Measurements from ENCODE around the gene AUTS2.

AUTS2 gene

DNA sequence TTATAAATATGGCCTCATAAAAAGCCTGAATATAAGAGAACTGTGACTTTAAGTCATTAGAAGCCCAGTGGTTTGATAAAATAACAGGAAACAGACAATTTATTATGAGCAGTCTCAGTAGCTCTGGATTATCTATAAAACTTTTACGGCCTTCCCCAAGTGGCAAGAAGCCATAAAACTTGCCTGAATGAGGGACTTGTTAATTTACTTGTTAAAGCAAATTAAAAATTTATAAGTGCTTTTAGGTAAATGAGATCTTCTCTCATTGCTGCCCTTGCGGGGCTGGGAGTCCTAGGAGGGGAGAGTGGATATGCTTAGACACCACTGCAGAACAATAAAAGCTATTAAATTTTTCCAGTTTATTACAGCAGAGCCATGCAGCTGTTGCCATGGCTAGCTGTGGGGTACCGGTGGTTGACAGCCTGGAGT lies 499.9 kb downstream of the AUTS2 start:
- no peak for DNase-seq

DNA sequence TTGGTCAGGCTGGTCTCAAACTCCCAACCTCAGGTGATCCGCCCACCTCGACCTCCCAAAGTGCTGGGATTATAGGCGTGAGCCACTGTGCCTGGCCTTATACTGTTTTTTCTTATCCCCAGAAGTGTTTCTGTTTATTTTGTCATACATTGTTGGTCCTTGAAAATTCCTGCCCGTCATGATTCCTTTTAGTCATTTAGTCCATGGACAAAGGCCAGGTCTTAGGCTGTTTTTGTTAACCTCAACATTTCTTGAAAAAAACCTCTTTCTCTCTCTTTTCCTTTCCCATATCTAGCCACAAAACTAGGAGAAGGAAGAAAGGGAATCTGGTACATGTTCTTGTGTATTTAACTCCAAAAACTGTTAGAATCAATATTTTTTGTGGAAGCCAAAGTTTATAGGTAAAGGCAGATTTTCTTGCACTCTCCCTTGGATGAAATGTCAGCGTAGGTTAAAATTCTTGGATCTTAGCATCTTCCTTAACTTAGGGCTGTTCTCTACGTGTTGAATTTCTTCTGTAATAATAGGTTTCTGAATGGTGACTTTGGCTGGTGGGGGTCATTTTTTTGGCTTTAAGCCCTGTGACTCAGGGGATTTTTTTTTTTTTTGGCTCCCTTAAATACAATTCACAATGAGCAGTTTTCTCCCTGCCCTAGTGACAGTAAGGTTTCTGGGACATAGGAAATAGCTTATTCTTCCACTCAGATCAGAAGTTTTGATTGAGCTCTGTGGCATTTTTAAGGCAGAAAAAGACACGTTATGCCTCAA lies 500.8 kb downstream of the AUTS2 start:
- DNase-seq = no peak

GRCh38 chr7:70104243-70104642 lies 506.0 kb downstream of the AUTS2 start:
- DNase-seq = no peak

DNA sequence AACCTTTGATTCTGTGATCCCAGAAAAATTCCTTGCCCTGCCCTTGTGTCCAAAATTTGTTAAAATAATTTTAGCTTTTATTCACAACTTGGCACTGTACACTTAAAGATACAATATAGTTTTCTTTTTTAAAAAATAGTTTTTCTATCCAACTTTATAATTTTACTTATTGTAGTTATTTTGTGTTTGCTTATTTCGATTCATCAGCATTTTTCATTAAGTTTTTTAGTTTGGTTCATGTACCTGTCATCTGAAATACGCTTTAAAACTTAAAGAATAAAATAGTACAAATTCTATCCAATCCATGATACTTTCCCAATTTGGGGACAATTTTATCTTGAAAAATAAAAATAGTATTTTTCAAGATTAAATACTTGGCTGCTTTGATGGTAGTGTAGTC lies 514.8 kb downstream of the AUTS2 start:
- no peak for DNase-seq

GRCh38 chr7:70113536-70113935 lies 515.3 kb downstream of the AUTS2 start:
- no peak for DNase-seq

DNA sequence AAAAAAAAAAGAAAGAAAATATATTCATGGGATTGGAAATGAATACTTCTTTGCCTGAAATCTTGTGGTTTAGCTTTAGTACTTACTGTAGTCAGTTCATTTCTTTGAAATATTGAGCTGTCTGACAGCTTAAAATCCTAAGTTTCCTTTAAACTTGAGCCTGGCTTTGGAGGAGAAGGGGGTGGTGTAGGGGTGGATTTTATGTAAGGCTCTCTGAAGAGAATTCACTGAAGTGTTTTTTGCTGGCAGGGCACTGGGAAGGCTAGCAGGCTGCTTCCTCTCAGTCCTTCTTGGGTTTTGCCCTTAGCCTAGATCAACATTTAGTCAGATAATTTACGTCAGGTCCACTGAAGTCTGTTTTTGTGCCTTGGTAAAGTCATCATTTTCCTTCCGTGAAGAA lies 516.5 kb downstream of the AUTS2 start:
- no peak for DNase-seq

DNA sequence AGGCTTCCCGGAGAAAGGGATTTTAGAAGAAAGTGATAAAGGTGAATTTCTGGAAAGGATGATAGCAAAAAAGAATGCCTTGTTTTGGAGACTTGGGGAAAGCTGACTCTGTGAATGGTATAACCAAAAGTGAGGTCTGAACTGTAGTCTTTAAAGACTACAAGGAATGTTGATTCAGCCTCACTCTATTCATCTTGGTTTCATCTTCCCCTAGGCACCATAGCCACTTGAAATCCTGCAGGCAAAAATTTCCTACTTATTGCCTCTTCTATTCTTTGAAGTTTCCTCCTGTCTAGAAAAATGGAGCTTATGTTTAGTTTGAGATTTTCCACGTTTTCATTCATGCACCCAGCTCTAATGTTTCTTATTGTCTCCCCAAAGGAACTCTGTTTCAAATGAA lies 518.0 kb downstream of the AUTS2 start:
- DNase-seq = no peak

- DNase-seq = no peak
Measured at GRCh38 chr7:70116867-70117266, 518.6 kb downstream of the AUTS2 start.

DNA sequence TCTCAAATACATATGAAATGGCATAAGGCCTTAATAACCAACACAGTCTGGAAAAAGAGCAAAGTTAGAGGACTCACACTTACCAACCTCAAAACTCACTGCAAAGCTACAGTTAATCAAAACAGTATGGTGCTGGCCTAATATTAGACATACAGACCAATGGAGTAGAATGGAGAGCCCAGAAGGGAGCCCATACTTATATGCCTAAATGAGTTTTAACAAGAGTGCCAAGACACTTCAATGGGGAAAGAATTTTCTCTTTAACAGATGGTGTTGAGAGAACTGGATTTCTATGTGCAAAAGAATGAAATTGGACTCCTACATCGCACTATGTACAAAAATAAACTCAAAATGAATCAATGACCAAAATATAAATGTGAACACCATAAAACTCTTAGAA lies 522.6 kb downstream of the AUTS2 start:
- DNase-seq = no peak

GRCh38 chr7:70131817-70132216 lies 533.5 kb downstream of the AUTS2 start:
- DNase-seq = no peak

- no peak for DNase-seq
Measured at GRCh38 chr7:70132226-70132851, 534.1 kb downstream of the AUTS2 start.

DNA sequence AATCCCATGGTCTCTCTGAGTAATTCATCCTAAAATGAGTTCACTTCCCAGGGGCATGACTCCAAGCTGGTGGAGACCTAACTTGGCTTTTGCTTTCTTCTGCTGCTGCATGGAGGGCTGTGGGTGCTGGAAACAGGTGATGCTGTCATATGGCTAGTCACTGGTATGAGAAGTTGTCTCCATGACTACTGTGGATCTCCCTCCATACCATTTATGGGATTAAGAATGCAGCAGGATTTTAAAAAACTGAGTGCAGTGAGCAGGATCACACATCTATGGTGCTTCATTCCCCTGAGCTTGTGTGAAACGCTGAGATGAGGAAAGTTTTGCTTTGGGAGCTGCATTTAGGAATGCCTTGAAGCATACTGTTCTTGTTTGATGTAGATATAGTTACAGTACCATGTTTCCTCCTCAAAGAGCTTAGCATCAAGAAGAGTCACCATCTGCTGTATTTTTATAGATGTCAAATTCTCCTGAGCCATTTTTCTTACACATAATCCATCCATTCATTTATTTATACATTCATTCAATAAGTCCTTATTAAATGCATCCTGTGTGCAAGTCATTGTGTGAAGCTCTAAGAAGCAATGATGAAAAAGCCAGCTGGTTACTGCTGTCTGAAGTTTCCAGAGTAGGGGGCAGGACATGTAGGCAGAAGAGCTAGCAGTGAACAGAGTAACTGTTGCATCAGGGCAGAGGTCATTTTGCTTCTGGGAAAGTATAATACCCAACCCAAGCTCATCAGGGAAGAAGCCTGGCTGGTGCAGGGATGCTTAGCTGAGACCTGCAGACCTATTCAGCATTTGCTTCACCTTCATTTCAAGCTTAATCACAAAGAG lies 534.8 kb downstream of the AUTS2 start:
- no peak for DNase-seq

GRCh38 chr7:70134029-70134770 lies 535.9 kb downstream of the AUTS2 start:
- no peak for DNase-seq

- no peak for DNase-seq
Measured at GRCh38 chr7:70135656-70136055, 537.4 kb downstream of the AUTS2 start.

DNA sequence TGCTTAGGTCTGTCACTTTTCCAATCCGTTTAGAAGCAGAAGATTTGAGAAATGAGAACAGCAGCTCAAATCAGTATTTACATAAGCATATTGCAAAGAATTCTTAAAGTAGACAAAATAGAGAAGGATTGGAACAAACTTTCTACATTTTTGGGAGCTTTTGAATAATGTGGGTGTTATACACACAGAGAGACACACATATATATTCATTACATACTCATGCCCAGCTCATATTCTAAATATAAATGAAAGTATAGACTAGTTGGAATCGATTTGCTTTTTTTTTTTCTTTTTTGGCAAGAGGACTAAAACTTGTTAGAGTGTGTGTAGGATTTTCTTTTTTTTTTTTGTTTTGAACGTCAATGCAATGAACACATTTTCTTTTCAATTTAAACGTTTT lies 538.9 kb downstream of the AUTS2 start:
- DNase-seq = no peak

DNA sequence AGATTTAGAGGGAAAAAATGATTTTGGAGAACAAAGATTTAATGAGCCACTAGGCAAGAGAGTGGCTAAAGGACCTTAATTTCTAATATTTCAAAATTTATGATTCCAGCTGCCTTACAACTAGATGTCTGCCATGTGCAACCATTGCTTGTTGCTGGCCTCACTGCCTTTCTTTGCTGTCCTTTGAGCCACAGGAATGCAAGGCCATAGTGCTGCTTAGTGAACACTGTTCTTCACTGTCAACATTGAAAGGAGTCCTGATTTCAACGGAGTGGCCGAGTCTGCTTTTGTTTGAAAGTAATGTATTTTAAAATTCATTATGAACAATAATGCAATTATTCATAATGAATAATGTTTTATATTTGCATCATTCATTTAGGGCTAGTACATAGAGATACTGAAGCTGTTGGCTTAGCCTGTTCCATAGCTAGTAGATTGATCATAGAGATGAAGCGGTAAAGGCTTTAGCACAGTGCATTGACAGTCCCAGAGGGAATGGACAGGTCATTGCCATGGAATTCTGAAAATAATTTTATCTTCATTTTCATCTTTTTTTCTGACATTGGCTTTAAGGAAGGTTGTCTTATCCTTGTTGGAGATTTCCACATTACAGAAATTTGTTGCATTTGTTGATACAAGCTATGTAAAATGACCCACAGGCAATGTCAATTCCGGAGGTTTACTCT lies 544.1 kb downstream of the AUTS2 start:
- DNase-seq = no peak

- no peak for DNase-seq
Measured at GRCh38 chr7:70143075-70144044, 545.1 kb downstream of the AUTS2 start.

- DNase-seq = no peak
Measured at GRCh38 chr7:70148997-70149396, 550.7 kb downstream of the AUTS2 start.

DNA sequence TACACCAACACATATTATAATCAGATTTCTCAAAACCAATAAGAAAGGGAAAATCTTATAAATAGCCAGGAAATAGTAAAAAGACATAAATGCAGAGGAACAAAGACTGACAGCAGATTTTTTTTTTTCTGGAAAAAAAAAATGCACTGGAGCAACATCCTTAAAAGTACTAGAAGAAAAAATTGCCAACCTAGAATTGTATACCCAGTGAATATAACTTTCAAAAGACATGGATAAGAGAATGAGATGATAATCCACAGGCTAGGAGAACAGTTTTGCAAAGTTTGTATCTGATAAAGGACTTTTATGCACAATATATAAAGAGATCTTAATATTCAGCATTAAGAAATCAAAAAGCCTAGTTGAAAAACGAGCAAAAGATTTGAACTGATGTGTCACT lies 554.0 kb downstream of the AUTS2 start:
- no peak for DNase-seq

DNA sequence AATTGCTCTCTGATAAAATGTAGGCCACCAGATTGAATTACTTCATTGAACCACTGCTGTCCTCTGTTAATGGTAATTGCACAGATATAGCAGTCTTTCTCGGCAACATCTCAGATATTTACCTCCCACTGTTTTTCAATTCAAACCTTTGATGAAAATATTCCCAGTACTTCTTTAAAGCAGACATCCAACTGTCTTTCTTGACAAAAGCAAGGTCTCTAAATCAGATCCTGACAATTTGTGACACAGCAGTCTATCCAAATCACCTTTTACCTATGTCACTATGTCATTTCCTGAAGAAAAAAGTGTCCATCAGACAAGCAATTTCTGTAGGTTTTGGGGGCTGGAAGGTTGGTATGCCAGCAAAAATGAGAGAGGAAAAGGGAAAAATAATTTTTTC lies 555.7 kb downstream of the AUTS2 start:
- DNase-seq = no peak

- DNase-seq = no peak
Measured at GRCh38 chr7:70154521-70155180, 556.4 kb downstream of the AUTS2 start.

Measured in effector CD4-positive, alpha-beta T cell (primary cell).